ENCODE measurements around the gene HDAC4. TPM values are rescaled to one million over a fixed set of nuclear protein-coding genes. Genes with fewer than 3 reads are reported as not detected.

The HDAC4 gene
- total RNA-seq, 8 experiments from 2014 or later, result 12.2 to 55.7 (median 18.1) TPM

- H3K4me3 ChIP-seq, result no peak overlapping the region
- H3K4me1 ChIP-seq (replicated peaks in 1 of 2), result peaks cover 0 to 5% of the 10 kb centered on the region in 2 donors
- no peak overlapping the region for H3K27ac ChIP-seq
- ATAC-seq (replicated peaks in 6 of 8), result no peak
- 50 to 100% (median 95%) methylated on average over 1 to 9 of the region's 27 CpGs; no CpG with 5 or more reads in 3 of the 10 experiments for WGBS, 10 experiments
- in situ Hi-C loops (cut with MboI; ENCODE audit: low pct_unique_long_range_greater_than_20kb in 2 of 9, low sequenced_read_pairs in 9 of 9, unreplicated experiment in 9 of 9), result loop anchor here in 1 of 9 experiments (25.0 kb wide), 1 partner anchor 861 kb away; no protein-coding TSS in a partner anchor
Measured at GRCh38 chr2:239125726-239126675, 274.8 kb downstream of the HDAC4 start.

- no peak for ATAC-seq (replicated peaks in 6 of 8)
- Histone ChIP-seq H3K27ac (no peak overlapping the region), H3K4me3 (no peak overlapping the region), H3K4me1 (replicated peaks in 1 of 2) (peaks cover 0 to 5% of the 10 kb centered on the region in 2 donors)
- WGBS, 10 experiments, result 50 to 98% (median 95%) methylated on average over 1 to 23 of the region's 48 CpGs; no CpG with 5 or more reads in 2 of the 10 experiments
- in situ Hi-C loops (cut with MboI; ENCODE audit: low pct_unique_long_range_greater_than_20kb in 2 of 9, low sequenced_read_pairs in 9 of 9, unreplicated experiment in 9 of 9), result no loop called here
Measured at GRCh38 chr2:239124152-239124899, 276.5 kb downstream of the HDAC4 start.

GRCh38 chr2:239122421-239123110 is 278.3 kb downstream of the HDAC4 start:
- ATAC-seq (replicated peaks in 6 of 8), result no peak
- 69 to 100% (median 89%) methylated on average over 1 to 15 of the region's 20 CpGs; no CpG with 5 or more reads in 2 of the 10 experiments for WGBS, 10 experiments
- Histone ChIP-seq H3K4me3 (no peak overlapping the region), H3K4me1 (replicated peaks in 1 of 2) (peaks cover 0 to 5% of the 10 kb centered on the region in 2 donors), H3K27ac (no peak overlapping the region)
- in situ Hi-C loops (cut with MboI; ENCODE audit: low pct_unique_long_range_greater_than_20kb in 2 of 9, low sequenced_read_pairs in 9 of 9, unreplicated experiment in 9 of 9), result no loop called here

GRCh38 chr2:239121600-239122012 is 279.2 kb downstream of the HDAC4 start:
- H3K4me1 ChIP-seq (replicated peaks in 1 of 2), result peaks cover 0 to 5% of the 10 kb centered on the region in 2 donors
- peak overlapping the region in 1 of 2 donors; percentile 15 for H3K27ac ChIP-seq
- peak in 5 of 8 experiments; percentile 13 to 67 (median 56) for ATAC-seq (replicated peaks in 6 of 8)
- in situ Hi-C loops (cut with MboI; ENCODE audit: low pct_unique_long_range_greater_than_20kb in 2 of 9, low sequenced_read_pairs in 9 of 9, unreplicated experiment in 9 of 9), result no loop called here
- 67 to 94% (median 91%) methylated on average over 3 to 13 of the region's 16 CpGs; no CpG with 5 or more reads in 7 of the 10 experiments for WGBS, 10 experiments
- H3K4me3 ChIP-seq, result no peak overlapping the region

- Histone ChIP-seq H3K27ac (no peak overlapping the region), H3K4me3 (no peak overlapping the region), H3K4me1 (replicated peaks in 1 of 2) (peaks cover 0 to 5% of the 10 kb centered on the region in 2 donors)
- WGBS, 10 experiments, result no CpG with 5 or more reads among the region's 4 CpGs
- in situ Hi-C loops (cut with MboI; ENCODE audit: low pct_unique_long_range_greater_than_20kb in 2 of 9, low sequenced_read_pairs in 9 of 9, unreplicated experiment in 9 of 9), result no loop called here
- peak in 3 of 8 experiments; percentile 60 to 93 (median 86) for ATAC-seq (replicated peaks in 6 of 8)
Measured at GRCh38 chr2:239120664-239121063, 280.2 kb downstream of the HDAC4 start.

- no peak overlapping the region for H3K27ac ChIP-seq
- in situ Hi-C loops (cut with MboI; ENCODE audit: low pct_unique_long_range_greater_than_20kb in 2 of 9, low sequenced_read_pairs in 9 of 9, unreplicated experiment in 9 of 9), result no loop called here
- 86 to 100% (median 100%) methylated on average over 1 to 11 of the region's 21 CpGs; no CpG with 5 or more reads in 3 of the 10 experiments for WGBS, 10 experiments
- H3K4me1 ChIP-seq (replicated peaks in 1 of 2), result peaks cover 0 to 5% of the 10 kb centered on the region in 2 donors
- H3K4me3 ChIP-seq, result no peak overlapping the region
- no peak for ATAC-seq (replicated peaks in 6 of 8)
Measured at GRCh38 chr2:239119346-239120126, 281.3 kb downstream of the HDAC4 start.

GRCh38 chr2:239118675-239119211 is 282.1 kb downstream of the HDAC4 start:
- no peak overlapping the region for H3K27ac ChIP-seq
- 80 to 100% (median 95%) methylated on average over 1 to 13 of the region's 18 CpGs for WGBS, 10 experiments
- no peak overlapping the region for H3K4me3 ChIP-seq
- in situ Hi-C loops (cut with MboI; ENCODE audit: low pct_unique_long_range_greater_than_20kb in 2 of 9, low sequenced_read_pairs in 9 of 9, unreplicated experiment in 9 of 9), result no loop called here
- H3K4me1 ChIP-seq (replicated peaks in 1 of 2), result peaks cover 0 to 5% of the 10 kb centered on the region in 2 donors
- no peak for ATAC-seq (replicated peaks in 6 of 8)

- in situ Hi-C loops (cut with MboI; ENCODE audit: low pct_unique_long_range_greater_than_20kb in 2 of 9, low sequenced_read_pairs in 9 of 9, unreplicated experiment in 9 of 9), result no loop called here
- Histone ChIP-seq H3K27ac (no peak overlapping the region), H3K4me3 (no peak overlapping the region), H3K4me1 (replicated peaks in 1 of 2) (peaks cover 0 to 5% of the 10 kb centered on the region in 2 donors)
- ATAC-seq (replicated peaks in 6 of 8), result no peak
- WGBS, 10 experiments, result 83 to 100% (median 94%) methylated on average over 1 to 17 of the region's 26 CpGs
Measured at GRCh38 chr2:239118264-239118663, 282.6 kb downstream of the HDAC4 start.

GRCh38 chr2:239117831-239118230 is 283.0 kb downstream of the HDAC4 start:
- no peak overlapping the region for H3K27ac ChIP-seq
- 60 to 100% (median 98%) methylated on average over 1 to 8 of the region's 18 CpGs; no CpG with 5 or more reads in 4 of the 10 experiments for WGBS, 10 experiments

GRCh38 chr2:239116456-239117246 is 284.2 kb downstream of the HDAC4 start:
- in situ Hi-C loops (cut with MboI; ENCODE audit: low pct_unique_long_range_greater_than_20kb in 2 of 9, low sequenced_read_pairs in 9 of 9, unreplicated experiment in 9 of 9), result no loop called here

More at GRCh38 chr2:239117831-239118230, 283.0 kb downstream of the HDAC4 start:
- in situ Hi-C loops (cut with MboI; ENCODE audit: low pct_unique_long_range_greater_than_20kb in 2 of 9, low sequenced_read_pairs in 9 of 9, unreplicated experiment in 9 of 9), result no loop called here
- ATAC-seq (replicated peaks in 6 of 8), result no peak
- peaks cover 0 to 5% of the 10 kb centered on the region in 2 donors for H3K4me1 ChIP-seq (replicated peaks in 1 of 2)
- no peak overlapping the region for H3K4me3 ChIP-seq

GRCh38 chr2:239115616-239116015 is 285.2 kb downstream of the HDAC4 start:
- WGBS, 10 experiments, result 71 to 100% (median 87%) methylated on average over 1 to 6 of the region's 9 CpGs; no CpG with 5 or more reads in 4 of the 10 experiments
- H3K4me1 ChIP-seq (replicated peaks in 1 of 2), result no peaks in the 10 kb centered on the region
- in situ Hi-C loops (cut with MboI; ENCODE audit: low pct_unique_long_range_greater_than_20kb in 2 of 9, low sequenced_read_pairs in 9 of 9, unreplicated experiment in 9 of 9), result no loop called here
- H3K27ac ChIP-seq, result no peak overlapping the region
- no peak for ATAC-seq (replicated peaks in 6 of 8)
- H3K4me3 ChIP-seq, result no peak overlapping the region

More at GRCh38 chr2:239116456-239117246, 284.2 kb downstream of the HDAC4 start:
- H3K4me3 ChIP-seq, result no peak overlapping the region
- no peak overlapping the region for H3K27ac ChIP-seq
- peak in 2 of 8 experiments; percentile 13 to 22 for ATAC-seq (replicated peaks in 6 of 8)
- WGBS, 10 experiments, result 75 to 100% (median 93%) methylated on average over 3 to 17 of the region's 25 CpGs; no CpG with 5 or more reads in 3 of the 10 experiments
- peaks cover 0 to 2% of the 10 kb centered on the region in 2 donors for H3K4me1 ChIP-seq (replicated peaks in 1 of 2)

All from motor neuron (in vitro differentiated cells).